H1 (cell line): Measurements from ENCODE around the gene PRCD. TPM values are rescaled to one million over a fixed set of nuclear protein-coding genes. Genes with fewer than 3 reads are reported as not detected.
"Not testable (repeated sequence)": the region's sequence is repeated elsewhere in the genome, so short reads cannot be mapped to it uniquely, and the experiment has no call there.

Experiments used
- CTCF ChIA-PET: fragments of 300-600 bp; sonication (Branson Sonifier 250); formaldehyde crosslinking; loops from one replicate; lab custom pipeline; 2021; ENCODE audit not compliant: partially characterized antibody; lab: Charles Lee
- POLR2A ChIA-PET: fragments of 300-600 bp; sonication (Branson Sonifier 250); formaldehyde crosslinking; loops from one replicate; lab custom pipeline; 2021; ENCODE audit warnings: inconsistent platforms; ENCODE audit not compliant: partially characterized antibody; lab: Charles Lee
- DNase-seq, 2 experiments: peaks; one replicate each; pipeline versions ENCODE4 v3.0.0 to v3.0.0-alpha.2; 2010 to 2022; ENCODE audit warnings: low spot score in 2 of 2, low read depth in 1 of 2, mixed read lengths in 1 of 2
- FAIRE-seq: peaks from 2 replicates; lab custom pipeline; 2011; peaks lifted over from hg19 to GRCh38; lab: Jason Lieb, UNC
- H2AFZ ChIP-seq: 2 replicates; pipeline ENCODE4 v1.8.1; 2012; ENCODE audit warnings: low read length, inconsistent platforms
- H2AK5ac ChIP-seq: 2 replicates; pipeline ENCODE4 v1.6.1; 2013; ENCODE audit warnings: low read depth, low read length
- H2BK120ac ChIP-seq: replicated peaks from 2 replicates; pipeline ENCODE3; 2013; ENCODE audit warnings: low read depth, low read length, inconsistent platforms
- H2BK12ac ChIP-seq: 2 replicates; pipeline ENCODE4 v1.6.1; 2013; ENCODE audit warnings: low read depth, low read length
- H2BK15ac ChIP-seq: 2 replicates; pipeline ENCODE4 v1.6.1; 2013; ENCODE audit warnings: low read length
- H2BK20ac ChIP-seq: 2 replicates; pipeline ENCODE4 v1.6.1; 2013; ENCODE audit warnings: low read length
- H2BK5ac ChIP-seq: 2 replicates; pipeline ENCODE4 v1.6.1; 2013; ENCODE audit warnings: low read depth, low read length
- H3K14ac ChIP-seq: 2 replicates; pipeline ENCODE4 v1.6.1; 2013; ENCODE audit warnings: inconsistent platforms; ENCODE audit not compliant: insufficient read length
- H3K18ac ChIP-seq: 2 replicates; pipeline ENCODE4 v1.6.1; 2013; ENCODE audit warnings: low read length; ENCODE audit errors: extremely low read depth
- H3K23ac ChIP-seq: 2 replicates; pipeline ENCODE4 v1.6.1; 2013; ENCODE audit warnings: inconsistent platforms; ENCODE audit not compliant: insufficient read length
- H3K23me2 ChIP-seq: 2 replicates; pipeline ENCODE4 v1.6.1; 2013; ENCODE audit warnings: low read depth, low read length
- H3K27ac ChIP-seq: 2 replicates; pipeline ENCODE4 v1.6.1; 2011; ENCODE audit warnings: low read depth, low read length, inconsistent platforms
- H3K27me3 ChIP-seq, 4 experiments: replicated peaks in 1 of 4; 1 replicate in 1 of 4; 2 replicates in 3 of 4; pipeline versions ENCODE4 v1.6.1 to v1.8.1; 2011 to 2013; ENCODE audit warnings: low read length in 3 of 4, mild to moderate bottlenecking in 3 of 4, inconsistent platforms in 2 of 4, mixed read lengths in 2 of 4, moderate library complexity in 1 of 4; ENCODE audit not compliant: control insufficient read depth in 3 of 4, insufficient read depth in 3 of 4; ENCODE audit errors: extremely low read depth in 1 of 4
- H3K36me3 ChIP-seq, 4 experiments: 2 replicates each; pipeline versions ENCODE4 v1.6.1 to v1.8.1; 2011 to 2013; ENCODE audit warnings: mild to moderate bottlenecking in 4 of 4, low read length in 3 of 4, moderate library complexity in 2 of 4, control low read depth in 1 of 4, inconsistent platforms in 1 of 4; ENCODE audit not compliant: insufficient read depth in 4 of 4, control insufficient read depth in 2 of 4
- H3K4ac ChIP-seq: replicated peaks from 2 replicates; pipeline ENCODE3; 2013; ENCODE audit warnings: low read length, low read depth, mixed read lengths, inconsistent platforms; ENCODE audit not compliant: insufficient read length
- H3K4me1 ChIP-seq, 4 experiments: replicated peaks in 1 of 4; 1 replicate in 1 of 4; 2 replicates in 3 of 4; pipeline versions ENCODE4 v1.6.1 to v1.8.1; 2011 to 2013; ENCODE audit warnings: low read length in 3 of 4, inconsistent platforms in 2 of 4, mixed read lengths in 1 of 4; ENCODE audit not compliant: insufficient read depth in 4 of 4, control insufficient read depth in 3 of 4
- H3K4me2 ChIP-seq, 2 experiments: 2 replicates each; pipeline versions ENCODE4 v1.6.1 to v1.8.1; 2011 to 2013; ENCODE audit warnings: low read depth in 2 of 2, low read length in 2 of 2, control low read depth in 1 of 2, inconsistent platforms in 1 of 2, mild to moderate bottlenecking in 1 of 2; ENCODE audit not compliant: insufficient read depth in 1 of 2
- H3K4me3 ChIP-seq, 4 experiments: fragments of 200-600, 300-600 bp in 1 of 4; sonication (generic), shearing (Covaris generic), sonication (Bioruptor Twin) in 1 of 4; 2 replicates each; pipeline versions ENCODE4 v1.5.1 to v1.8.1; 2011 to 2016; ENCODE audit warnings: low read length in 4 of 4, low read depth in 3 of 4, control low read depth in 2 of 4, inconsistent platforms in 2 of 4, mild to moderate bottlenecking in 2 of 4, mixed read lengths in 1 of 4, moderate library complexity in 1 of 4; ENCODE audit not compliant: insufficient read depth in 2 of 4; ENCODE audit errors: extremely low read depth in 1 of 4
- H3K56ac ChIP-seq: replicated peaks from 2 replicates; pipeline ENCODE3; 2013; ENCODE audit warnings: low read depth, mild to moderate bottlenecking, mixed read lengths, low read length, inconsistent platforms; ENCODE audit not compliant: insufficient read length
- H3K79me1 ChIP-seq: 2 replicates; pipeline ENCODE4 v1.6.1; 2013; ENCODE audit warnings: low read depth, low read length, control low read depth
- H3K79me2 ChIP-seq, 2 experiments: 2 replicates each; pipeline versions ENCODE4 v1.6.1 to v1.8.1; 2012 to 2013; ENCODE audit warnings: low read length in 2 of 2, mild to moderate bottlenecking in 2 of 2, inconsistent platforms in 1 of 2; ENCODE audit not compliant: insufficient read depth in 2 of 2, control insufficient read depth in 1 of 2
- H3K9ac ChIP-seq, 4 experiments: replicated peaks in 1 of 4; 1 replicate in 1 of 4; 2 replicates in 3 of 4; pipeline versions ENCODE4 v1.6.1 to v1.8.1; 2011 to 2013; ENCODE audit warnings: low read depth in 3 of 4, low read length in 3 of 4, control low read depth in 2 of 4, mild to moderate bottlenecking in 2 of 4, moderate library complexity in 2 of 4, inconsistent platforms in 1 of 4; ENCODE audit errors: extremely low read depth in 1 of 4
- H3K9me3 ChIP-seq, 2 experiments: 2 replicates each; pipeline versions ENCODE4 v1.6.1 to v1.8.1; 2012 to 2013; ENCODE audit warnings: mild to moderate bottlenecking in 2 of 2, moderate library complexity in 2 of 2, control low read depth in 1 of 2, inconsistent platforms in 1 of 2, low read depth in 1 of 2, low read length in 1 of 2, mixed read lengths in 1 of 2; ENCODE audit not compliant: insufficient read depth in 2 of 2
- H4K20me1 ChIP-seq, 2 experiments: replicated peaks in 1 of 2; 2 replicates each; pipeline versions ENCODE3 to v1.8.1; 2011 to 2013; ENCODE audit warnings: inconsistent platforms in 2 of 2, low read length in 2 of 2, mild to moderate bottlenecking in 1 of 2; ENCODE audit not compliant: insufficient read depth in 2 of 2, control insufficient read depth in 1 of 2
- H4K5ac ChIP-seq: 2 replicates; pipeline ENCODE4 v1.6.1; 2013; ENCODE audit warnings: low read length, low read depth, mixed read lengths, inconsistent platforms; ENCODE audit not compliant: insufficient read length
- H4K8ac ChIP-seq: 2 replicates; pipeline ENCODE4 v1.8.0; 2013; ENCODE audit warnings: mild to moderate bottlenecking, moderate library complexity, low read length, inconsistent platforms; ENCODE audit not compliant: insufficient read depth; ENCODE audit errors: extremely low read depth
- H4K91ac ChIP-seq: replicated peaks from 2 replicates; pipeline ENCODE3; 2013; ENCODE audit warnings: low read length, mixed read lengths, inconsistent platforms; ENCODE audit not compliant: insufficient read length
- WGBS, 2 experiments: shearing (Covaris generic) in 1 of 2; methylation state at CpG; one replicate each; pipeline versions ENCODE4 v1.1.6 to v1.1.7; 2013 to 2015; ENCODE audit warnings: low lambda C conversion rate in 2 of 2, mixed read lengths in 2 of 2, inconsistent platforms in 1 of 2, low coverage in 1 of 2, missing lambda C conversion rate in 1 of 2; ENCODE audit not compliant: insufficient replicate concordance in 2 of 2, insufficient coverage in 1 of 2, insufficient read length in 1 of 2; ENCODE audit errors: extremely low coverage in 1 of 2, missing lambda C conversion rate in 1 of 2; 5-methylcytosine and 5-hydroxymethylcytosine counted together
- polyA plus RNA-seq, 7 experiments: library from polyadenylated mRNA; depleted of rRNA in 3 of 7; stranded (reverse) in 5 of 7; unstranded in 2 of 7; fragments of >200 nt in 5 of 7; fragments of 200-250 nt in 2 of 7; gene quantifications; 1 replicate in 5 of 7; 2 replicates in 1 of 7; 4 replicates in 1 of 7; pipeline versions ENCODE4 v1.2.1 to v1.2.3, GENCODE V29; 2011 to 2013; ENCODE audit warnings: missing spikeins in 2 of 7, mixed read lengths in 2 of 7
- total RNA-seq: library from RNA; stranded (reverse); fragmentation: NEBNext Ultra II Directional; extraction: Animal tissue kit (Norgen Biotek cat#: 25700); gene quantifications from 2 replicates; pipeline ENCODE4 v1.2.1, GENCODE V29; 2021

Gene PRCD
- total and polyA plus RNA-seq, 2 of the 8 experiments (the other 6 are each of a cell fraction or from before 2014, with no cell fraction given): 0.77 to 2.1 TPM

GRCh38 chr17:76521683-76522082, 18.2 kb upstream of the PRCD start:
- not testable (repeated sequence) for H4K20me1 ChIP-seq, H3K27me3 ChIP-seq, H4K91ac ChIP-seq, H3K4me3 ChIP-seq, H3K56ac ChIP-seq, H3K27ac ChIP-seq, H3K79me2 ChIP-seq, H3K23me2 ChIP-seq, H2AFZ ChIP-seq, H2BK20ac ChIP-seq, H2BK120ac ChIP-seq, H4K8ac ChIP-seq, DNase-seq, H2BK15ac ChIP-seq, H4K5ac ChIP-seq, H3K4me2 ChIP-seq, H3K79me1 ChIP-seq, H3K4ac ChIP-seq, H3K18ac ChIP-seq, H3K9me3 ChIP-seq, H2BK12ac ChIP-seq, H2AK5ac ChIP-seq, H2BK5ac ChIP-seq, H3K9ac ChIP-seq, H3K36me3 ChIP-seq, FAIRE-seq, H3K14ac ChIP-seq, H3K23ac ChIP-seq
- ChIA-PET CTCF (interaction anchor here (0.6 to 10.8 kb wide), 15 partner anchors 9 to 192 kb away, joined by 3 to 260 read pairs (median 4); partner anchors contain the start of genes CYGB, PRCD and RHBDF2), POLR2A (interaction anchor here (6.3 kb wide), 1 partner anchor 37 kb away, joined by 42 read pairs; no protein-coding TSS in a partner anchor)
- WGBS, 2 experiments: 91% methylated on average over 10 of the region's 10 CpGs; no CpG with 5 or more reads in 1 of the 2 experiments
- H3K4me1 ChIP-seq: peaks cover 0 to 12% (median 3%) of the 10 kb centered on the region in 4 experiments; a peak in 4 of 7 replicates
